Measurements from ENCODE around the gene COG8. TPM values are rescaled to one million over a fixed set of nuclear protein-coding genes. Genes with fewer than 3 reads are reported as not detected.

Gene COG8
- total and polyA plus RNA-seq, 2 of the 8 experiments (the other 6 are each of a cell fraction or from before 2014, with no cell fraction given), result 49.1 to 55.6 TPM

DNA sequence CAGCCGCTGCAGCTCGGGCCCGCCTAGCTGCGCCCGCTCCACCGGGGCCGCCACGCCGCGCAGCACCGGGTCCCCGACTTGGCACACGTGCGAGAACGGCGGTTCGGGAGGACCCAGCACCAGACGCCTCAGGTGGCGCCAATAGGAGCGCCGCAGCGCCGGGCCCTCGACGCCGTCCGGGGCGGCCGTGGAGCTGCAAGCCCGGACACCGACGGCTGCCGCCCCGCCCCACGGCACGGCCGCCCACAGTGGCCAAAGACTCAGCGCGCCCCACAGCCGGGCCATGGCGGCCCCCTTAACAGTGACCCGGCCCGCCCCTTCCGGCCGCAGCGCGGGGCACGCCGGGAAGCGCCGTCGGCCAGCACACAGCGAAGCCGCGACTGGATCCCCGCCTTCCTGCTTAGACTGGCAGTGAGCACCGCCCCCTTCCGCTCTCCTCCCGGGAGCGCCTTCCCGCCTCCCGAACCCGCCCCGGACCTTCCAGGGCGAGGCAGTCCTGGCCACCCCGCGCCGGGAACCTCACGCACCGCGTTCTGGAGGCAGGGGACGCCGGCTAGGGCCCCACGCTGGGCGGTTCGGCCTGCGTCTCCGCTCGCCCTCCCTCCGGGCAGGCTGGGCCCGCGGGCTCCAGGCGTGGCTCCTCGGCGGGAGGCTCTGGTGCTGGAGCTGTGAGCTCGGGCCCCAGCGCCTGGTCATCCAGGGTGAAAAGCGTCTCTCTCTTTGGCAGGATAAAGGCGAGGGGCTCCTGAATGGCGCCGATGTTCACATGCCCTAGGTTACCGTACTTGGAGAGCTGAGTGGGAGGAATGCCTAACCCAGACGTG, 8.9 kb downstream of the COG8 start, which contains the start of gene PDF (continued):
- TF ChIP-seq BCL11A (IDR thresholded peaks at IDR 0.05; ENCODE audit: low read depth in 2 of 2, low read length in 2 of 2) (no peak), SP2 (IDR thresholded peaks at IDR 0.05; ENCODE audit: low read length) (no peak), SP1 (IDR thresholded peaks at IDR 0.05; ENCODE audit: low read depth, low read length) (0 out of 2 replicates have a peak, but pooled peaks have one; percentile 21), KDM4A (IDR thresholded peaks at IDR 0.05; ENCODE audit: low read depth, low read length, severe bottlenecking) (peak; percentile 36), TCF12 (IDR thresholded peaks at IDR 0.05; ENCODE audit: low read depth, low read length) (no peak), TBP (IDR thresholded peaks at IDR 0.05; ENCODE audit: low read depth, low read length) (peak; percentile 78), BACH1 (IDR thresholded peaks at IDR 0.05; ENCODE audit: low read length) (0 out of 2 replicates have a peak, but pooled peaks have one; percentile 34), TAF7 (optimal IDR thresholded peaks at IDR 0.05; ENCODE audit: borderline replicate concordance, low read depth, low read length) (peak; percentile 32), EGR1 (IDR thresholded peaks at IDR 0.05; ENCODE audit: borderline replicate concordance, low read depth, low read length) (no peak), ASH2L (IDR thresholded peaks at IDR 0.05; ENCODE audit: low read length) (peak; percentile 65)
- TF ChIP-seq, protein P1, sequence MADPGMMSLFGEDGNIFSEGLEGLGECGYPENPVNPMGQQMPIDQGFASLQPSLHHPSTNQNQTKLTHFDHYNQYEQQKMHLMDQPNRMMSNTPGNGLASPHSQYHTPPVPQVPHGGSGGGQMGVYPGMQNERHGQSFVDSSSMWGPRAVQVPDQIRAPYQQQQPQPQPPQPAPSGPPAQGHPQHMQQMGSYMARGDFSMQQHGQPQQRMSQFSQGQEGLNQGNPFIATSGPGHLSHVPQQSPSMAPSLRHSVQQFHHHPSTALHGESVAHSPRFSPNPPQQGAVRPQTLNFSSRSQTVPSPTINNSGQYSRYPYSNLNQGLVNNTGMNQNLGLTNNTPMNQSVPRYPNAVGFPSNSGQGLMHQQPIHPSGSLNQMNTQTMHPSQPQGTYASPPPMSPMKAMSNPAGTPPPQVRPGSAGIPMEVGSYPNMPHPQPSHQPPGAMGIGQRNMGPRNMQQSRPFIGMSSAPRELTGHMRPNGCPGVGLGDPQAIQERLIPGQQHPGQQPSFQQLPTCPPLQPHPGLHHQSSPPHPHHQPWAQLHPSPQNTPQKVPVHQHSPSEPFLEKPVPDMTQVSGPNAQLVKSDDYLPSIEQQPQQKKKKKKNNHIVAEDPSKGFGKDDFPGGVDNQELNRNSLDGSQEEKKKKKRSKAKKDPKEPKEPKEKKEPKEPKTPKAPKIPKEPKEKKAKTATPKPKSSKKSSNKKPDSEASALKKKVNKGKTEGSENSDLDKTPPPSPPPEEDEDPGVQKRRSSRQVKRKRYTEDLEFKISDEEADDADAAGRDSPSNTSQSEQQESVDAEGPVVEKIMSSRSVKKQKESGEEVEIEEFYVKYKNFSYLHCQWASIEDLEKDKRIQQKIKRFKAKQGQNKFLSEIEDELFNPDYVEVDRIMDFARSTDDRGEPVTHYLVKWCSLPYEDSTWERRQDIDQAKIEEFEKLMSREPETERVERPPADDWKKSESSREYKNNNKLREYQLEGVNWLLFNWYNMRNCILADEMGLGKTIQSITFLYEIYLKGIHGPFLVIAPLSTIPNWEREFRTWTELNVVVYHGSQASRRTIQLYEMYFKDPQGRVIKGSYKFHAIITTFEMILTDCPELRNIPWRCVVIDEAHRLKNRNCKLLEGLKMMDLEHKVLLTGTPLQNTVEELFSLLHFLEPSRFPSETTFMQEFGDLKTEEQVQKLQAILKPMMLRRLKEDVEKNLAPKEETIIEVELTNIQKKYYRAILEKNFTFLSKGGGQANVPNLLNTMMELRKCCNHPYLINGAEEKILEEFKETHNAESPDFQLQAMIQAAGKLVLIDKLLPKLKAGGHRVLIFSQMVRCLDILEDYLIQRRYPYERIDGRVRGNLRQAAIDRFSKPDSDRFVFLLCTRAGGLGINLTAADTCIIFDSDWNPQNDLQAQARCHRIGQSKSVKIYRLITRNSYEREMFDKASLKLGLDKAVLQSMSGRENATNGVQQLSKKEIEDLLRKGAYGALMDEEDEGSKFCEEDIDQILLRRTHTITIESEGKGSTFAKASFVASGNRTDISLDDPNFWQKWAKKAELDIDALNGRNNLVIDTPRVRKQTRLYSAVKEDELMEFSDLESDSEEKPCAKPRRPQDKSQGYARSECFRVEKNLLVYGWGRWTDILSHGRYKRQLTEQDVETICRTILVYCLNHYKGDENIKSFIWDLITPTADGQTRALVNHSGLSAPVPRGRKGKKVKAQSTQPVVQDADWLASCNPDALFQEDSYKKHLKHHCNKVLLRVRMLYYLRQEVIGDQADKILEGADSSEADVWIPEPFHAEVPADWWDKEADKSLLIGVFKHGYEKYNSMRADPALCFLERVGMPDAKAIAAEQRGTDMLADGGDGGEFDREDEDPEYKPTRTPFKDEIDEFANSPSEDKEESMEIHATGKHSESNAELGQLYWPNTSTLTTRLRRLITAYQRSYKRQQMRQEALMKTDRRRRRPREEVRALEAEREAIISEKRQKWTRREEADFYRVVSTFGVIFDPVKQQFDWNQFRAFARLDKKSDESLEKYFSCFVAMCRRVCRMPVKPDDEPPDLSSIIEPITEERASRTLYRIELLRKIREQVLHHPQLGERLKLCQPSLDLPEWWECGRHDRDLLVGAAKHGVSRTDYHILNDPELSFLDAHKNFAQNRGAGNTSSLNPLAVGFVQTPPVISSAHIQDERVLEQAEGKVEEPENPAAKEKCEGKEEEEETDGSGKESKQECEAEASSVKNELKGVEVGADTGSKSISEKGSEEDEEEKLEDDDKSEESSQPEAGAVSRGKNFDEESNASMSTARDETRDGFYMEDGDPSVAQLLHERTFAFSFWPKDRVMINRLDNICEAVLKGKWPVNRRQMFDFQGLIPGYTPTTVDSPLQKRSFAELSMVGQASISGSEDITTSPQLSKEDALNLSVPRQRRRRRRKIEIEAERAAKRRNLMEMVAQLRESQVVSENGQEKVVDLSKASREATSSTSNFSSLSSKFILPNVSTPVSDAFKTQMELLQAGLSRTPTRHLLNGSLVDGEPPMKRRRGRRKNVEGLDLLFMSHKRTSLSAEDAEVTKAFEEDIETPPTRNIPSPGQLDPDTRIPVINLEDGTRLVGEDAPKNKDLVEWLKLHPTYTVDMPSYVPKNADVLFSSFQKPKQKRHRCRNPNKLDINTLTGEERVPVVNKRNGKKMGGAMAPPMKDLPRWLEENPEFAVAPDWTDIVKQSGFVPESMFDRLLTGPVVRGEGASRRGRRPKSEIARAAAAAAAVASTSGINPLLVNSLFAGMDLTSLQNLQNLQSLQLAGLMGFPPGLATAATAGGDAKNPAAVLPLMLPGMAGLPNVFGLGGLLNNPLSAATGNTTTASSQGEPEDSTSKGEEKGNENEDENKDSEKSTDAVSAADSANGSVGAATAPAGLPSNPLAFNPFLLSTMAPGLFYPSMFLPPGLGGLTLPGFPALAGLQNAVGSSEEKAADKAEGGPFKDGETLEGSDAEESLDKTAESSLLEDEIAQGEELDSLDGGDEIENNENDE (IDR thresholded peaks at IDR 0.05; ENCODE audit: insufficient replicate concordance, low read length), result no peak
